ENCODE results near the gene KLF1. TPM values are rescaled to one million over a fixed set of nuclear protein-coding genes. Genes with fewer than 3 reads are reported as not detected.
A peak's percentile ranks its signal among the peaks of the same experiment; 100 is the strongest.

KLF1 gene
- total and polyA plus RNA-seq, 4 donors = 0.26 to 3.0 (median 0.44) TPM

DNA sequence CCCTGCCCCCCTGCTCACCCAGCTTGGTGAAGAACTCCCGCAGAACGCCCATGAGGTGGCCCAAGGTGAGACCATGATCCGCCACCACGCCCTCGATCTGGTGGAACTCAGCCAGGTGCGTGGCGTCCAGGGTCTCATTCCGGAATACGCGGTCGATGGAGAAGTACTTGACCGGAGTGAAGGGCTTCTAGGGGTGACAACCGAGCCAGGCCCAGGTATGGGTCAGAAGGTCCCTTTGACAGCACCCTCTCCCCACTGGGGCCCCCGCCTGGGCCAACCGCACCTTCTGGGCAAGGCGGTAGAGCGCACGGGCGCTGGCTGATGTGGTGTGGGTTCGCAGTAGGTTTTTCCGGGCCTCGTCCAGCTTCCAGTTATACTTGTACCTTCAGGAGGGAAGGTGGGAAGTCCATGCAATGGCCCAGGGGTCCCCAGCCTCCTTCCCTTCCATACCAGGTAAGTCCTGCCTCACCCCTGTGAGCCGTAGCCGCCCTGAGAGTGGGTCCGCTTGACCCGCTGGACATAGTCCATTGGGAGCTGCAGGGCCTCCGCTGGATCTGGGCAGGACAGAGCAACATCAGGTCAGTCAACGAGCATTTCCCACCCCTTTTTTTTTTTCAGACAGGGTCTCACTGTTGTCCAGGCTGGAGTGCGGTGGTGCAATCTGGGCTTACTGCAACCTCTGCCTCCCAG lies 37.8 kb upstream of the KLF1 start:
- ATAC-seq (ENCODE audit: insufficient read depth, low FRiP score) (no peak), DNase-seq (no peak)
- Histone ChIP-seq H3K27me3 (ENCODE audit: control insufficient read depth in 3 of 3, insufficient read depth in 3 of 3, low read length in 2 of 3) (no peaks in the 10 kb centered on the region), H3K4me3 (no peak overlapping the region), H3K27ac (ENCODE audit: low read depth in 1 of 2, low read length in 1 of 2) (no peak overlapping the region), H3K9ac (ENCODE audit: insufficient read depth in 1 of 2, low read length in 2 of 2) (no peak overlapping the region), H3K4me1 (ENCODE audit: control insufficient read depth in 5 of 5, insufficient read depth in 5 of 5, low read length in 5 of 5) (no peaks in the 10 kb centered on the region), H3K9me3 (ENCODE audit: control insufficient read depth in 4 of 4, insufficient read depth in 3 of 4, low read length in 3 of 4) (no peaks in the 10 kb centered on the region), H3K36me3 (ENCODE audit: control insufficient read depth in 4 of 4, insufficient read depth in 4 of 4, low read length in 4 of 4) (peaks cover 13 to 47% (median 43%) of the 10 kb centered on the region in 4 donors)
- TF ChIP-seq, protein P1, sequence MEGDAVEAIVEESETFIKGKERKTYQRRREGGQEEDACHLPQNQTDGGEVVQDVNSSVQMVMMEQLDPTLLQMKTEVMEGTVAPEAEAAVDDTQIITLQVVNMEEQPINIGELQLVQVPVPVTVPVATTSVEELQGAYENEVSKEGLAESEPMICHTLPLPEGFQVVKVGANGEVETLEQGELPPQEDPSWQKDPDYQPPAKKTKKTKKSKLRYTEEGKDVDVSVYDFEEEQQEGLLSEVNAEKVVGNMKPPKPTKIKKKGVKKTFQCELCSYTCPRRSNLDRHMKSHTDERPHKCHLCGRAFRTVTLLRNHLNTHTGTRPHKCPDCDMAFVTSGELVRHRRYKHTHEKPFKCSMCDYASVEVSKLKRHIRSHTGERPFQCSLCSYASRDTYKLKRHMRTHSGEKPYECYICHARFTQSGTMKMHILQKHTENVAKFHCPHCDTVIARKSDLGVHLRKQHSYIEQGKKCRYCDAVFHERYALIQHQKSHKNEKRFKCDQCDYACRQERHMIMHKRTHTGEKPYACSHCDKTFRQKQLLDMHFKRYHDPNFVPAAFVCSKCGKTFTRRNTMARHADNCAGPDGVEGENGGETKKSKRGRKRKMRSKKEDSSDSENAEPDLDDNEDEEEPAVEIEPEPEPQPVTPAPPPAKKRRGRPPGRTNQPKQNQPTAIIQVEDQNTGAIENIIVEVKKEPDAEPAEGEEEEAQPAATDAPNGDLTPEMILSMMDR (IDR thresholded peaks at IDR 0.05; ENCODE audit: control extremely low read depth, extremely low read depth) = no peak
- 96% methylated on average over 29 of the region's 29 CpGs for WGBS, 2 donors

DNA sequence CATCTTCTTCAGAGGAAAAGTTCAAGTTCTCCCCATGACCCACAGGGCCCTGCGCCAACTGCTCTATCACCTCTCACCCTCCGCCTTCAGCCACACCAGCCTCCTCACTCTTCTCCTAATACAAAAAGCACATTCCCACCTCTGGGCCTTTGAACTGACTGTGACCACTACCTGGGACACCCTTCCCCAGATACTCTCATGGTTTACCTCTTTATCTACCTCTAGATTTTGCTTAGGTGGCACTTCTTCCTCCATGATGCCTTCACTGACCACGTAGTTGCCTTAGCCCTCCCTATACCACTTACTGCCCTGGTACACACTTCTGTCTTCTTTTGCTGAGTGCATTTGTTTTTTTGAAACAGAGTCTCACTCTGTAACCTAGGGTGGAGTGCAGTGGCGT lies 36.0 kb upstream of the KLF1 start:
- H3K27ac ChIP-seq (ENCODE audit: low read depth in 1 of 2, low read length in 1 of 2) = no peak overlapping the region
- no peak for DNase-seq
- TF ChIP-seq, protein P1 (IDR thresholded peaks at IDR 0.05; ENCODE audit: control extremely low read depth, extremely low read depth) = no peak
- H3K36me3 ChIP-seq (ENCODE audit: control insufficient read depth in 4 of 4, insufficient read depth in 4 of 4, low read length in 4 of 4) = peaks cover 13 to 36% (median 31%) of the 10 kb centered on the region in 4 donors
- H3K9me3 ChIP-seq (ENCODE audit: control insufficient read depth in 4 of 4, insufficient read depth in 3 of 4, low read length in 3 of 4) = no peaks in the 10 kb centered on the region
- no peak for ATAC-seq (ENCODE audit: insufficient read depth, low FRiP score)
- H3K27me3 ChIP-seq (ENCODE audit: control insufficient read depth in 3 of 3, insufficient read depth in 3 of 3, low read length in 2 of 3) = no peaks in the 10 kb centered on the region
- WGBS, 2 donors = 97% methylated on average over 4 of the region's 4 CpGs
- H3K9ac ChIP-seq (ENCODE audit: insufficient read depth in 1 of 2, low read length in 2 of 2) = no peak overlapping the region
- H3K4me3 ChIP-seq = no peak overlapping the region
- H3K4me1 ChIP-seq (ENCODE audit: control insufficient read depth in 5 of 5, insufficient read depth in 5 of 5, low read length in 5 of 5) = peaks cover 0 to 1% (median 0%) of the 10 kb centered on the region in 5 donors

DNA sequence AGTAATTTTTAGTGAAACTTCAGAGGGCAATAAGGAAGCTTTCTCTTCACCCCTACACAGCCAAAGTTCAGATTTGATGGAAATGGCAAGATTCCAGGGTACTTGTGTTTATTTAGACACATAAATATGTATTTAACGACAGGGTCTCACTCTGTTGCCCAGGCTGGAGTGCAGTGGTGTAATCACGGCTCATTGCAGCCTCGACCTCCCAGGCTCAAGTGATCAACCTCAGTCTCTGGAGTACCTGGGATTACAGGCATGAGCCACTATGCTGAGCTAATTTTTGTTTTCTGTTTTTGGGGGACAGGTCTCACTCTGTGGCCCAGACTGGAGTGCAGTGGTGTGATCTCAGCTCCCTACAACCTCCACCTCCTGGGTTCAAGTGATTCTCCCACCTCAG lies 34.0 kb upstream of the KLF1 start:
- H3K27ac ChIP-seq (ENCODE audit: low read depth in 1 of 2, low read length in 1 of 2) = no peak overlapping the region
- DNase-seq (peak in 2 of 3 donors; percentile 53 to 55), ATAC-seq (ENCODE audit: insufficient read depth, low FRiP score) (no peak)
- H3K27me3 ChIP-seq (ENCODE audit: control insufficient read depth in 3 of 3, insufficient read depth in 3 of 3, low read length in 2 of 3) = no peaks in the 10 kb centered on the region
- TF ChIP-seq, protein P1 (IDR thresholded peaks at IDR 0.05; ENCODE audit: control extremely low read depth, extremely low read depth) = no peak
- peaks cover 13 to 29% (median 22%) of the 10 kb centered on the region in 4 donors for H3K36me3 ChIP-seq (ENCODE audit: control insufficient read depth in 4 of 4, insufficient read depth in 4 of 4, low read length in 4 of 4)
- no peak overlapping the region for H3K4me3 ChIP-seq
- no peaks in the 10 kb centered on the region for H3K9me3 ChIP-seq (ENCODE audit: control insufficient read depth in 4 of 4, insufficient read depth in 3 of 4, low read length in 3 of 4)
- 44 to 67% methylated on average over 3 of the region's 3 CpGs for WGBS, 2 donors
- peaks cover 0 to 1% (median 0%) of the 10 kb centered on the region in 5 donors for H3K4me1 ChIP-seq (ENCODE audit: control insufficient read depth in 5 of 5, insufficient read depth in 5 of 5, low read length in 5 of 5)
- no peak overlapping the region for H3K9ac ChIP-seq (ENCODE audit: insufficient read depth in 1 of 2, low read length in 2 of 2)
